NOMO-1 treated with dmso at 0.1 percent for 144 hours (cell line): ENCODE data around the gene NELFA.

Experiments
- DNase-seq: peaks from one replicate; lab custom pipeline; 2025; ENCODE audit not compliant: unreplicated experiment; lab: John Stamatoyannopoulos, UW

NELFA gene

DNA sequence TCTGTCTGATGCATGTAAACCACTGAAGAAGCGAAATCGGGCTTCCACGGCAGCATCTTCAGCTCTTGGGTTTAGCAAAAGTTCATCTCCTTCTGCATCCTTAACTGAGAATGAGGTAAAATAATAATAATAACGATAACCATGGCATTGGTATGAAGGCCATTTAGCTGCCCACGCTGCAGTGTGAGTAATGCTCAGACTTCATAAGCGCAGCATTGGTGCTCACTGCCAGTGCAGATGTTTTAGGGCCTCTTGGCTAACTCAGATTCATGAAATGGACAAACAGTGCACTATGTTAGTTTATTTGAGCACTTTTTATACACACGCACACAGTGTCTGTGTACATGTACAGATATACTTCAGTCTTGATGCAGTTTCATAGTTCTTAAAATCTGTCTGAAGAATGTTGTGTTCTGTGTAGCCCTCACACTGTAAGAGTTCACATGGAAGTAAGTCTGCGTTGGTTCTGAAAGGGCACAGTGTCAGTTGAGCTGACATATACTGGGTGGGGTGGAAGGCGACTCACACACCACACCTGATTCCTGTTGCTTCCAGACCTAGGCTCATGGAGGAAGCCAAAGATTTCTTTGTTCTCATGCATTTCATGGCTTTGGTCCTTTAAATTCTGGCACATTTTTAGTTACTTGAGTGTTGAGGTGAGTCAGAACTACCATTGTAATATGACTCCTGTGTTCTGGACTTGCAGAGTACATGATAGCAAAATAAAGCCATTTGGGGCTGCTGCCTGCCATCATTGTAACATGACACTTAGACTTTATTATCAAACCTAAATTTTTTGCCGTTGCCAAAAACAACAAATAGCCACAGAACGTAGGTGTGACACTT is 68.9 kb downstream of the NELFA start:
- DNase-seq: no peak

DNA sequence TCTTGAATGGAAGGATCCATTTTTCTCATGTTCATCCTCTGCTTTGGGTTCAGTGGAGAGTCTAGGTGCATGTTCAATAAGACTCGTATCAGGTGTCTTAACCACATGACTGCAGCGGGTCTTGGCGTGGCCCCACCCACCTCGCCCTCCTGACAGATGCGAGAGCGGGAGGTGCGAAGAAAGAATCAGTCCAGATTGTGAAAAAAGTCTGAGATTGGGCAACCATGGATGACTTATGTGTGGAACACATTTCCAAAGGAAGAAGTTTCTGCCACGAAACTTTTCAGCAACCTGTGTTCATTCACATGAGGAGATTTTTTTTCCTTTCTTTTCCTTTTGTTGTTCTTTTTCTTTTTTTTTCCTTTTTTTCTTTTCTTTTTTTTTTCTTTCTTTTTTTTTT is 70.7 kb downstream of the NELFA start:
- DNase-seq: no peak

DNA sequence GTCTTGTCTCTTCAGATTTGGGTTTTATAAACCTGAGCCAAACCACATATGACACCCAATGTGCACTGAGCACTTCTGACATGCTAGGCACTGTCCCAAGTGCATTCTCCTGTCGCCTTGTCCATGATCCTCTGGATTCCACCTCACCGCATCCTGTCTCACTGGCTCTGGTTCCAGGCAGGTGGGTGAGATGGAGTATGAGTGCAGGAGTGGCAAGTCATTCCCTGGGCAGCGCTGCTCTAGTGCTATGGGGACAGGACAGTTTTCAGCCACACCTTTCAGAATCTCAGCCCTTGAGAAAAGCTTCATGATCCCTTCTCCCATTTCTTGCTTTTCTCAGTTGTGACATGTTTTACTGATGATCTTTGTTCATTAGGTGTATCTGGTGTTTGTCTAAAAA is 71.2 kb downstream of the NELFA start:
- no peak for DNase-seq

DNA sequence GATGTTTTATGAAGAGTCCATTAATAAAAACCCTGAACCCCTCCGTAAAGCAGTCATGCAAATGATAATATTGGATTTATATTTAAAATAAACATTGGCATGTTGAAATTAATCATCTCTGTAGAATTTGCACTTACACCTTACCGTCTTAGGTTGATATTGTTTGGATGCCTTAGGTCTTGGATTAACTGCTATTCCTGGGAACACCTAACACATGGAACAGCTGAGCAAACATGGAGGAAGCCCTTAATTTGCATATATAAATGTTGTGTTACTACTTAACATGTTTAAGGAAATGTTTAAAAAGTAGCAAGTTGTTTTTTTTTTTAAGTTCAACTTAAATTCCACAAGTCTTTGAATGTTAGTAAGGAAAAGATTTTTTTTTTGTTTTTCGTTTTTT is 75.1 kb downstream of the NELFA start:
- no peak for DNase-seq

DNA sequence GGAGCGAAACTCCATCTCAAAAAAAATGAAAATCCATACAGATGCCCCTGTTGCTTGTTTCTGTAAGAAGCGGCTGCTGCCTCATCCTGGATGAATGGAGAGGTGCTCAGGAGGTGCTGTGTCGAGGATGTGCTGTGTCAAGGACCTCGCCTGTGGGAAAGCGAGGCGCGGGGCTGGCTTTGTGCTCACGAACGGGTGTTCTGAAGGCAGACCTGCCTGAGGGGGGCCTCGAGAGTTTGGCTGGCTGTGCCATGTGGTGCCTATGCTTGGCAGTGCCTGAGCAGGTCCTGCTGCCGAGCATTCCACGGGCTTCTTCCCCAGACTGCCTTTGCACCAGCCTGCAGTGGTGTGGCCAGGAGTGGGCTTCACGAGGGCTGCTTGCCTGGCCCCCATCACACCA is 76.0 kb downstream of the NELFA start:
- no peak for DNase-seq
